ENCODE results near the gene TSPAN9. TPM values are rescaled to one million over a fixed set of nuclear protein-coding genes. Genes with fewer than 3 reads are reported as not detected.

Gene TSPAN9
- total and polyA plus RNA-seq, 2 donors from 2014 or later: 62.4 to 81.6 TPM

- H3K9ac ChIP-seq (ENCODE audit: low read length in 3 of 3): peak overlapping the region in 1 of 3 donors; percentile 2
- FAIRE-seq (no peak), DNase-seq (peak; percentile 84 to 89 (median 87))
- peaks cover 0 to 4% (median 0%) of the 10 kb centered on the region in 3 donors for H3K36me3 ChIP-seq (ENCODE audit: control insufficient read depth in 2 of 3, insufficient read depth in 3 of 3, low read length in 3 of 3)
- H3K27ac ChIP-seq (ENCODE audit: low read depth in 2 of 2, low read length in 2 of 2): peak overlapping the region; percentile 83 to 85
- no peaks in the 10 kb centered on the region for H3K27me3 ChIP-seq (ENCODE audit: control insufficient read depth, insufficient read depth, low read length)
- no peak for TF ChIP-seq CTCF (IDR thresholded peaks at IDR 0.05; ENCODE audit: borderline replicate concordance, extremely low read depth, insufficient read depth)
- peaks cover 7 to 45% (median 37%) of the 10 kb centered on the region in 3 donors for H3K4me1 ChIP-seq (ENCODE audit: control insufficient read depth in 2 of 3, insufficient read depth in 2 of 3, low read depth in 1 of 3, low read length in 3 of 3)
- H3K9me3 ChIP-seq (ENCODE audit: control insufficient read depth in 2 of 3, insufficient read depth in 1 of 3, low read length in 3 of 3): no peaks in the 10 kb centered on the region
- intact Hi-C loops (cut with DNase I): no loop called here
- H3K4me3 ChIP-seq (ENCODE audit: low read length in 3 of 3): peak overlapping the region in 2 of 3 donors; percentile 2 to 30
These were observed 20.7 kb downstream of the TSPAN9 start for GRCh38 chr12:3097836-3098235.

GRCh38 chr12:3098436-3098835 lies 21.3 kb downstream of the TSPAN9 start:
- no peaks in the 10 kb centered on the region for H3K27me3 ChIP-seq (ENCODE audit: control insufficient read depth, insufficient read depth, low read length)
- peak overlapping the region in 1 of 3 donors; percentile 2 for H3K4me3 ChIP-seq (ENCODE audit: low read length in 3 of 3)
- peaks cover 9 to 49% (median 35%) of the 10 kb centered on the region in 3 donors for H3K4me1 ChIP-seq (ENCODE audit: control insufficient read depth in 2 of 3, insufficient read depth in 2 of 3, low read depth in 1 of 3, low read length in 3 of 3)
- intact Hi-C loops (cut with DNase I): no loop called here
- peak overlapping the region; percentile 83 to 85 for H3K27ac ChIP-seq (ENCODE audit: low read depth in 2 of 2, low read length in 2 of 2)
- H3K9ac ChIP-seq (ENCODE audit: low read length in 3 of 3): peak overlapping the region in 1 of 3 donors; percentile 2
- peaks cover 0 to 4% (median 0%) of the 10 kb centered on the region in 3 donors for H3K36me3 ChIP-seq (ENCODE audit: control insufficient read depth in 2 of 3, insufficient read depth in 3 of 3, low read length in 3 of 3)
- no peak for TF ChIP-seq CTCF (IDR thresholded peaks at IDR 0.05; ENCODE audit: borderline replicate concordance, extremely low read depth, insufficient read depth)
- DNase-seq (no peak), FAIRE-seq (no peak)
- H3K9me3 ChIP-seq (ENCODE audit: control insufficient read depth in 2 of 3, insufficient read depth in 1 of 3, low read length in 3 of 3): no peaks in the 10 kb centered on the region

- peaks cover 0 to 4% (median 0%) of the 10 kb centered on the region in 3 donors for H3K36me3 ChIP-seq (ENCODE audit: control insufficient read depth in 2 of 3, insufficient read depth in 3 of 3, low read length in 3 of 3)
- FAIRE-seq: no peak
- no peak overlapping the region for H3K9ac ChIP-seq (ENCODE audit: low read length in 3 of 3)
- intact Hi-C loops (cut with DNase I): no loop called here
- no peak overlapping the region for H3K27ac ChIP-seq (ENCODE audit: low read depth in 2 of 2, low read length in 2 of 2)
- no peaks in the 10 kb centered on the region for H3K9me3 ChIP-seq (ENCODE audit: control insufficient read depth in 2 of 3, insufficient read depth in 1 of 3, low read length in 3 of 3)
- no peak overlapping the region for H3K4me3 ChIP-seq (ENCODE audit: low read length in 3 of 3)
- DNase-seq: no peak
- no peaks in the 10 kb centered on the region for H3K27me3 ChIP-seq (ENCODE audit: control insufficient read depth, insufficient read depth, low read length)
- peaks cover 9 to 56% (median 42%) of the 10 kb centered on the region in 3 donors for H3K4me1 ChIP-seq (ENCODE audit: control insufficient read depth in 2 of 3, insufficient read depth in 2 of 3, low read depth in 1 of 3, low read length in 3 of 3)
- no peak for TF ChIP-seq CTCF (IDR thresholded peaks at IDR 0.05; ENCODE audit: borderline replicate concordance, extremely low read depth, insufficient read depth)
These were observed 22.0 kb downstream of the TSPAN9 start for GRCh38 chr12:3099146-3099545.
